Retina (tissue), 1 donor: ENCODE measurements around the gene GOLM1.
A peak's percentile ranks its signal among the peaks of the same experiment; 100 is the strongest.

ENCODE experiments used
- DNase-seq: peaks from one replicate; pipeline ENCODE4 v3.0.0-alpha.2; 2016

The GOLM1 gene

GRCh38 chr9:86045654-86046053 is 53.7 kb downstream of the GOLM1 start:
- DNase-seq: no peak

GRCh38 chr9:86043999-86044398 is 55.4 kb downstream of the GOLM1 start:
- no peak for DNase-seq

- DNase-seq: no peak
Observed at GRCh38 chr9:86043586-86043985, 55.8 kb downstream of the GOLM1 start.

- no peak for DNase-seq
Observed at GRCh38 chr9:86042199-86042978, 57.0 kb downstream of the GOLM1 start.

GRCh38 chr9:86041311-86041741 is 58.0 kb downstream of the GOLM1 start:
- DNase-seq: no peak

GRCh38 chr9:86040861-86041155 is 58.5 kb downstream of the GOLM1 start:
- DNase-seq: no peak

GRCh38 chr9:86039991-86040860 is 59.1 kb downstream of the GOLM1 start:
- DNase-seq: no peak

GRCh38 chr9:86036555-86036954 is 62.8 kb downstream of the GOLM1 start:
- no peak for DNase-seq

- DNase-seq: no peak
Observed at GRCh38 chr9:86035827-86036440, 63.4 kb downstream of the GOLM1 start.

- DNase-seq: peak; percentile 20
Observed at GRCh38 chr9:86034863-86035734, 64.3 kb downstream of the GOLM1 start.

GRCh38 chr9:86027767-86028166 is 71.6 kb downstream of the GOLM1 start:
- no peak for DNase-seq

- no peak for DNase-seq
Observed at GRCh38 chr9:86022687-86023266, 76.6 kb downstream of the GOLM1 start.

GRCh38 chr9:86021166-86021565 is 78.2 kb downstream of the GOLM1 start:
- no peak for DNase-seq

- DNase-seq: no peak
Observed at GRCh38 chr9:86020731-86021130, 78.6 kb downstream of the GOLM1 start.

GRCh38 chr9:86009133-86009532 is 90.2 kb downstream of the GOLM1 start:
- DNase-seq: no peak

GRCh38 chr9:86005253-86005775 is 94.0 kb downstream of the GOLM1 start:
- DNase-seq: no peak

- no peak for DNase-seq
Observed at GRCh38 chr9:85995599-85995998, 103.8 kb downstream of the GOLM1 start.

- DNase-seq: no peak
Observed at GRCh38 chr9:85995097-85995496, 104.3 kb downstream of the GOLM1 start.

- no peak for DNase-seq
Observed at GRCh38 chr9:85994191-85994590, 105.2 kb downstream of the GOLM1 start.

- no peak for DNase-seq
Observed at GRCh38 chr9:85987236-85987635, 112.1 kb downstream of the GOLM1 start.

GRCh38 chr9:85984457-85984856 is 114.9 kb downstream of the GOLM1 start:
- DNase-seq: no peak

GRCh38 chr9:85981369-85981768 is 118.0 kb downstream of the GOLM1 start:
- no peak for DNase-seq
